HFF-Myc (cell line): ENCODE measurements around the gene SLC38A9.

Source experiments
- DNase-seq: peaks from one replicate; pipeline ENCODE4 v3.0.0-alpha.2; 2011; ENCODE audit warnings: low read depth; ENCODE audit errors: extremely low read depth
- H3K4me3 ChIP-seq: replicated peaks from 2 replicates; pipeline ENCODE4 v1.5.1; 2011; ENCODE audit warnings: low read depth, mild to moderate bottlenecking, control low read depth, low read length
- CTCF ChIP-seq: IDR thresholded peaks from 2 replicates; pipeline ENCODE4 v1.5.1; 2012; ENCODE audit warnings: mild to moderate bottlenecking, low read depth, low read length, control low read depth; ENCODE audit errors: missing control alignments

The SLC38A9 gene

GRCh38 chr5:55747778-55748318, 35.7 kb upstream of the SLC38A9 start:
- DNase-seq = no peak
- no peak overlapping the region for H3K4me3 ChIP-seq
- no peak for TF ChIP-seq CTCF

- no peak for TF ChIP-seq CTCF
- H3K4me3 ChIP-seq = no peak overlapping the region
- DNase-seq = no peak
Measured at GRCh38 chr5:55742778-55743177, 30.7 kb upstream of the SLC38A9 start.

DNA sequence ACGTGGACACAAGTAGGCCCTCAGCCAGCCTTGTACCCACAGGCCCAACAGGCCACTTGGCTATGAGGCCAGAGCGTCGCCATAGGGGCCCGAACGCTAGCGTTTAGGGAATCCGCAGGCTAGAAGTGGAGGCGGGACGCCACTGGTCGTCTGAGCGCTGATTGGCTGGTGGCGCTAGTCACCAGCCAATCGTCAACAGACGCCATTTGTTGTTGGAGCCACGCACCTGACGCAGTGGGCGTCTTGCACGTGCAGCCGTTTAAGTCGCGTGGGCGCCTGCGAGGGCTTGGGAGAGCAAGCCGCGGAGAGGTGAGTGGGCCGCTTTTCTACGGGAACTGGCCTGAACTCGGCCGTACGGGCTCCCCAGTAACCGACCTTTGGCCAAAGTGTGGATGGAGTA, 25.7 kb upstream of the SLC38A9 start, which contains the start of gene DDX4:
DDX4 (plus strand) TSS at position 269 of the 400 bp plus-strand sequence. CDS start 903 bp downstream, outside the sequence.
- DNase-seq = no peak
- TF ChIP-seq CTCF = no peak
- no peak within 1 kb of the TSS for H3K4me3 ChIP-seq

DNA sequence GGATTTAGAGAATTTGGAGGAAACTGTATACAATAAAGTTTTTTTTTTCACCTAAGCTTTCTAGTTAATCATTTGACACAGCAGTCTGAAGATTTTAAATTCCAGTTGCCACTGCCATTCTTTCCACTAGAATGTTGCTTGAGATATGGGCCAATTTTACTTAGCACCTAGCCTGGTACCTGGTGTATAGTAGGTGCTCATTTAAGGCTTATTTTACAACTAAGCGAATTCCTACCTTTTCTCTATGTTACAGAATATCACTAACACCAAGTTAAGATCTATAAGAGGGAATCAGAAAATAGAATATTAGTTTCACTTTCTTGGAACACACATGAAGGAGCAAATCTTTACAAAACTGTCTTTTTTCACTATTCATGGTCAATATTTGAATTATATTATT, 22.5 kb upstream of the SLC38A9 start:
- H3K4me3 ChIP-seq = no peak overlapping the region
- no peak for DNase-seq
- no peak for TF ChIP-seq CTCF

GRCh38 chr5:55732585-55732984, 20.5 kb upstream of the SLC38A9 start:
- no peak for TF ChIP-seq CTCF
- H3K4me3 ChIP-seq = no peak overlapping the region
- no peak for DNase-seq

DNA sequence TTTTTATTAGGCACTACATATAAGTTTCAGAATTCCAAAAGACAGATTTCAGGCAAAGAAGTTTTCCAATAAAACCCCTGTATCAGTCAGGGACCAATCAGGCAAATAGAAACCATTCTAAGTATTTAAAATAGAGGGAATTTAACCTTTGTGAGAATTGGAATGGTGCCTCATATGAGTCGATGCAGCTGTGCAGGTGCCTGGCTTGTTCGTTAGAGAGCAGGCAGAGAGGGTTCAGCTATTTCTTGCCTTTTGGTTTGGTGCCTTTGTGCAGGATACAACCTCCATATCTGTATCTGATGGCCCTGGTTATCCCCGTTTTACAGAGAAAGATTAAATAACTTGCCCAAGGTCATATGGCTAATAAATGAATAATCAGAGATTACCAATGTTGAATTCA, 19.7 kb upstream of the SLC38A9 start:
- H3K4me3 ChIP-seq = no peak overlapping the region
- TF ChIP-seq CTCF = no peak
- no peak for DNase-seq

- DNase-seq = no peak
- no peak overlapping the region for H3K4me3 ChIP-seq
- TF ChIP-seq CTCF = no peak
Measured at GRCh38 chr5:55724281-55724680, 12.2 kb upstream of the SLC38A9 start.
